ENCODE results near the gene NUP62. TPM values are rescaled to one million over a fixed set of nuclear protein-coding genes. Genes with fewer than 3 reads are reported as not detected.

NUP62 gene
- polyA plus RNA-seq, 1 of the 3 experiments (the other 2 are of a cell fraction) = 16.2 TPM

GRCh38 chr19:49921871-49922795, 7.2 kb downstream of the NUP62 start:
- ChIA-PET POLR2A (no interaction called here), CTCF (interaction anchor here (1.2 kb wide), 1 partner anchor 11 kb away, joined by 3 read pairs; no protein-coding TSS in a partner anchor)
- 92% methylated on average over 12 of the region's 22 CpGs for WGBS (ENCODE audit: low lambda C conversion rate)
- DNase-seq = no peak
- H3K36me3 ChIP-seq (replicated peaks in 1 of 2; ENCODE audit: control insufficient read depth in 1 of 2, insufficient read depth in 2 of 2, low read length in 1 of 2) = peaks cover 20 to 29% of the 10 kb centered on the region in 2 experiments
- no peak for TF ChIP-seq NRF1 (IDR thresholded peaks at IDR 0.05; ENCODE audit: low read depth, low read length)
- TF ChIP-seq MEF2A (IDR thresholded peaks at IDR 0.05; ENCODE audit: borderline replicate concordance, low read depth) = no peak
- TF ChIP-seq RFX5 (IDR thresholded peaks at IDR 0.05; ENCODE audit: low read length) = no peak
- no peak for TF ChIP-seq ZBTB33 (IDR thresholded peaks at IDR 0.05; ENCODE audit: borderline replicate concordance, low read depth)
- no peak for TF ChIP-seq MAX (IDR thresholded peaks at IDR 0.05; ENCODE audit: low read depth)
- no peak overlapping the region for H3K9ac ChIP-seq
- no peak overlapping the region for H3K27ac ChIP-seq (ENCODE audit: low read depth in 2 of 2, low read length in 1 of 2)
- no peak overlapping the region for H3K4me3 ChIP-seq (ENCODE audit: low read depth in 2 of 2, low read length in 1 of 2)
- peaks cover 55% of the 10 kb centered on the region; the same call in 1 of the 2 replicates for H4K20me1 ChIP-seq (ENCODE audit: insufficient read depth)
- peaks cover 98% of the 10 kb centered on the region for H3K79me2 ChIP-seq (ENCODE audit: insufficient read depth)
- H3K4me2 ChIP-seq = no peak overlapping the region
- peaks cover 4% of the 10 kb centered on the region for H3F3A ChIP-seq (replicated peaks; ENCODE audit: insufficient read depth)
- no peak overlapping the region for H2AFZ ChIP-seq (ENCODE audit: low read depth)
- no peaks in the 10 kb centered on the region for H3K9me2 ChIP-seq
- no peaks in the 10 kb centered on the region for H3K9me3 ChIP-seq
- H3K27me3 ChIP-seq (ENCODE audit: insufficient read depth) = no peaks in the 10 kb centered on the region
- peaks cover 0 to 1% of the 10 kb centered on the region in 2 experiments; a peak in 2 of 4 replicates for H3K4me1 ChIP-seq (ENCODE audit: control insufficient read depth in 1 of 2, insufficient read depth in 2 of 2, low read depth in 1 of 2, low read length in 1 of 2)

GRCh38 chr19:49920624-49921363, 8.5 kb downstream of the NUP62 start:
- H3K4me2 ChIP-seq = no peak overlapping the region
- H2AFZ ChIP-seq (ENCODE audit: low read depth) = no peak overlapping the region
- H3K27me3 ChIP-seq (ENCODE audit: insufficient read depth) = no peaks in the 10 kb centered on the region
- no peak overlapping the region for H3K4me3 ChIP-seq (ENCODE audit: low read depth in 2 of 2, low read length in 1 of 2)
- no peaks in the 10 kb centered on the region; a peak in 1 of 4 replicates for H3K4me1 ChIP-seq (ENCODE audit: control insufficient read depth in 1 of 2, insufficient read depth in 2 of 2, low read depth in 1 of 2, low read length in 1 of 2)
- no peak overlapping the region for H3K27ac ChIP-seq (ENCODE audit: low read depth in 2 of 2, low read length in 1 of 2)
- no peaks in the 10 kb centered on the region for H3F3A ChIP-seq (replicated peaks; ENCODE audit: insufficient read depth)
- H3K9me2 ChIP-seq = no peaks in the 10 kb centered on the region
- WGBS (ENCODE audit: low lambda C conversion rate) = 95% methylated on average over 24 of the region's 24 CpGs
- H4K20me1 ChIP-seq (ENCODE audit: insufficient read depth) = peaks cover 48% of the 10 kb centered on the region; the same call in 1 of the 2 replicates
- POLR2A ChIA-PET = no interaction called here
- TF ChIP-seq SIN3A (IDR thresholded peaks at IDR 0.05; ENCODE audit: borderline replicate concordance, low read depth, low read length) = no peak
- TF ChIP-seq RXRA (IDR thresholded peaks at IDR 0.05; ENCODE audit: borderline replicate concordance, low read depth) = no peak
- no peak for TF ChIP-seq REST (IDR thresholded peaks at IDR 0.05; ENCODE audit: low read depth, low read length)
- no peak for TF ChIP-seq FOSL2 (IDR thresholded peaks at IDR 0.05; ENCODE audit: borderline replicate concordance, low read depth)
- H3K79me2 ChIP-seq (ENCODE audit: insufficient read depth) = peaks cover 90% of the 10 kb centered on the region
- peaks cover 6 to 30% of the 10 kb centered on the region in 2 experiments for H3K36me3 ChIP-seq (replicated peaks in 1 of 2; ENCODE audit: control insufficient read depth in 1 of 2, insufficient read depth in 2 of 2, low read length in 1 of 2)
- CTCF ChIA-PET = interaction anchor here (1.1 kb wide), 1 partner anchor 30 kb away, joined by 4 read pairs; no protein-coding TSS in a partner anchor
- no peak overlapping the region for H3K9ac ChIP-seq
- no peaks in the 10 kb centered on the region for H3K9me3 ChIP-seq
- DNase-seq = no peak

Data from SK-N-SH (cell line).